ENCODE measurements around the gene HIVEP2. TPM values are rescaled to one million over a fixed set of nuclear protein-coding genes. Genes with fewer than 3 reads are reported as not detected.
A peak's percentile ranks its signal among the peaks of the same experiment; 100 is the strongest.

The HIVEP2 gene
- total and polyA plus RNA-seq, 2 donors (not counting 1 experiment from before 2014, with no cell fraction given) = 5.0 to 14.4 TPM

GRCh38 chr6:142944124-142945048, 590 bp downstream of the HIVEP2 start:
- H3K79me2 ChIP-seq (ENCODE audit: control insufficient read depth, insufficient read depth, low read length) = peaks cover 56% of the 10 kb centered on the region
- no peaks in the 10 kb centered on the region for H3K9me3 ChIP-seq (ENCODE audit: control insufficient read depth, insufficient read depth, low read depth, low read length)

GRCh38 chr6:142943711-142944123, 1.3 kb downstream of the HIVEP2 start:
- H4K20me1 ChIP-seq (ENCODE audit: control insufficient read depth, extremely low read depth, insufficient read depth, low read length) = no peaks in the 10 kb centered on the region
- H3K36me3 ChIP-seq (ENCODE audit: control insufficient read depth, insufficient read depth, low read length) = no peaks in the 10 kb centered on the region
- H3K4me1 ChIP-seq (ENCODE audit: control insufficient read depth, extremely low read depth, insufficient read depth, low read length) = peaks cover 7% of the 10 kb centered on the region
- peak overlapping the region; percentile 100 for H3K9ac ChIP-seq (ENCODE audit: insufficient read depth, low read length)
- peaks cover 59% of the 10 kb centered on the region for H3K79me2 ChIP-seq (ENCODE audit: control insufficient read depth, insufficient read depth, low read length)
- H3K9me3 ChIP-seq (ENCODE audit: control insufficient read depth, insufficient read depth, low read depth, low read length) = no peaks in the 10 kb centered on the region
- peak; percentile 36 to 43 for DNase-seq (ENCODE audit: low read depth in 2 of 2)
- TF ChIP-seq EZH2 (IDR thresholded peaks at IDR 0.05; ENCODE audit: low read length, missing control alignments) (no peak), CTCF (conservative IDR thresholded peaks at IDR 0.05 in 1 of 2, IDR thresholded peaks at IDR 0.05 in 1 of 2; ENCODE audit: low read depth in 1 of 2, low read length in 2 of 2) (no peak)
- peak overlapping the region; percentile 99 for H3K27ac ChIP-seq (ENCODE audit: insufficient read depth, low read length)
- H3K4me3 ChIP-seq (replicated peaks in 1 of 4; ENCODE audit: control extremely low read depth in 1 of 4, insufficient read depth in 1 of 4, low read depth in 3 of 4, low read length in 4 of 4) = peak overlapping the region; percentile 66 to 95 (median 85)
- H3K27me3 ChIP-seq (ENCODE audit: control insufficient read depth, insufficient read depth, low read length) = no peaks in the 10 kb centered on the region
- no peak overlapping the region for H2AFZ ChIP-seq (ENCODE audit: low read length)
- H3K4me2 ChIP-seq (ENCODE audit: extremely low read depth, insufficient read depth, low read length) = peak overlapping the region; percentile 98

More at GRCh38 chr6:142944124-142945048, 590 bp downstream of the HIVEP2 start:
- Histone ChIP-seq H3K4me3 (replicated peaks in 1 of 4; ENCODE audit: control extremely low read depth in 1 of 4, insufficient read depth in 1 of 4, low read depth in 3 of 4, low read length in 4 of 4) (peak overlapping the region; percentile 66 to 95 (median 85)), H2AFZ (ENCODE audit: low read length) (peak overlapping the region; percentile 10), H3K4me1 (ENCODE audit: control insufficient read depth, extremely low read depth, insufficient read depth, low read length) (peaks cover 7% of the 10 kb centered on the region), H3K9ac (ENCODE audit: insufficient read depth, low read length) (peak overlapping the region; percentile 100), H3K27me3 (ENCODE audit: control insufficient read depth, insufficient read depth, low read length) (no peaks in the 10 kb centered on the region), H3K4me2 (ENCODE audit: extremely low read depth, insufficient read depth, low read length) (peak overlapping the region; percentile 98), H4K20me1 (ENCODE audit: control insufficient read depth, extremely low read depth, insufficient read depth, low read length) (no peaks in the 10 kb centered on the region), H3K36me3 (ENCODE audit: control insufficient read depth, insufficient read depth, low read length) (no peaks in the 10 kb centered on the region), H3K27ac (ENCODE audit: insufficient read depth, low read length) (peak overlapping the region; percentile 99)
- peak; percentile 94 for DNase-seq (ENCODE audit: low read depth in 2 of 2)
- TF ChIP-seq EZH2 (IDR thresholded peaks at IDR 0.05; ENCODE audit: low read length, missing control alignments) (no peak), CTCF (conservative IDR thresholded peaks at IDR 0.05 in 1 of 2, IDR thresholded peaks at IDR 0.05 in 1 of 2; ENCODE audit: low read depth in 1 of 2, low read length in 2 of 2) (no peak)

- H3K4me3 ChIP-seq (replicated peaks in 1 of 4; ENCODE audit: control extremely low read depth in 1 of 4, insufficient read depth in 1 of 4, low read depth in 3 of 4, low read length in 4 of 4) = peak overlapping the region in 1 of 4 experiments; percentile 93
- no peak overlapping the region for H3K9ac ChIP-seq (ENCODE audit: insufficient read depth, low read length)
Measured at GRCh38 chr6:142942805-142943227, 2.2 kb downstream of the HIVEP2 start.

More at GRCh38 chr6:142942805-142943227, 2.2 kb downstream of the HIVEP2 start:
- H3K27ac ChIP-seq (ENCODE audit: insufficient read depth, low read length) = peak overlapping the region; percentile 99
- no peaks in the 10 kb centered on the region for H4K20me1 ChIP-seq (ENCODE audit: control insufficient read depth, extremely low read depth, insufficient read depth, low read length)
- peaks cover 66% of the 10 kb centered on the region for H3K79me2 ChIP-seq (ENCODE audit: control insufficient read depth, insufficient read depth, low read length)
- TF ChIP-seq EZH2 (IDR thresholded peaks at IDR 0.05; ENCODE audit: low read length, missing control alignments) (no peak), CTCF (conservative IDR thresholded peaks at IDR 0.05 in 1 of 2, IDR thresholded peaks at IDR 0.05 in 1 of 2; ENCODE audit: low read depth in 1 of 2, low read length in 2 of 2) (peak in 1 of 2 donors; percentile 35)
- no peaks in the 10 kb centered on the region for H3K9me3 ChIP-seq (ENCODE audit: control insufficient read depth, insufficient read depth, low read depth, low read length)
- H3K36me3 ChIP-seq (ENCODE audit: control insufficient read depth, insufficient read depth, low read length) = no peaks in the 10 kb centered on the region
- H2AFZ ChIP-seq (ENCODE audit: low read length) = no peak overlapping the region
- DNase-seq (ENCODE audit: low read depth in 2 of 2) = peak; percentile 57 to 65
- H3K4me1 ChIP-seq (ENCODE audit: control insufficient read depth, extremely low read depth, insufficient read depth, low read length) = peaks cover 7% of the 10 kb centered on the region
- H3K27me3 ChIP-seq (ENCODE audit: control insufficient read depth, insufficient read depth, low read length) = no peaks in the 10 kb centered on the region
- H3K4me2 ChIP-seq (ENCODE audit: extremely low read depth, insufficient read depth, low read length) = peak overlapping the region; percentile 98

Measured in fibroblast of lung (primary cell).